ENCODE measurements around the gene ABI1.

GRCh38 chr10:26829810-26830515 is 30.8 kb downstream of the ABI1 start:
- TF ChIP-seq, protein P1, sequence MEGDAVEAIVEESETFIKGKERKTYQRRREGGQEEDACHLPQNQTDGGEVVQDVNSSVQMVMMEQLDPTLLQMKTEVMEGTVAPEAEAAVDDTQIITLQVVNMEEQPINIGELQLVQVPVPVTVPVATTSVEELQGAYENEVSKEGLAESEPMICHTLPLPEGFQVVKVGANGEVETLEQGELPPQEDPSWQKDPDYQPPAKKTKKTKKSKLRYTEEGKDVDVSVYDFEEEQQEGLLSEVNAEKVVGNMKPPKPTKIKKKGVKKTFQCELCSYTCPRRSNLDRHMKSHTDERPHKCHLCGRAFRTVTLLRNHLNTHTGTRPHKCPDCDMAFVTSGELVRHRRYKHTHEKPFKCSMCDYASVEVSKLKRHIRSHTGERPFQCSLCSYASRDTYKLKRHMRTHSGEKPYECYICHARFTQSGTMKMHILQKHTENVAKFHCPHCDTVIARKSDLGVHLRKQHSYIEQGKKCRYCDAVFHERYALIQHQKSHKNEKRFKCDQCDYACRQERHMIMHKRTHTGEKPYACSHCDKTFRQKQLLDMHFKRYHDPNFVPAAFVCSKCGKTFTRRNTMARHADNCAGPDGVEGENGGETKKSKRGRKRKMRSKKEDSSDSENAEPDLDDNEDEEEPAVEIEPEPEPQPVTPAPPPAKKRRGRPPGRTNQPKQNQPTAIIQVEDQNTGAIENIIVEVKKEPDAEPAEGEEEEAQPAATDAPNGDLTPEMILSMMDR (IDR thresholded peaks at IDR 0.05; ENCODE audit: extremely low read depth in 1 of 2, insufficient read depth in 1 of 2, low read depth in 1 of 2, low read length in 2 of 2), result no peak
- TF ChIP-seq MAX (IDR thresholded peaks at IDR 0.05; ENCODE audit: insufficient read depth, insufficient read length) (no peak), POLR2AphosphoS5 (IDR thresholded peaks at IDR 0.05; ENCODE audit: insufficient read depth, low read depth, low read length) (no peak), POLR2A (IDR thresholded peaks at IDR 0.05; ENCODE audit: low read depth, low read length) (no peak), EZH2 (IDR thresholded peaks at IDR 0.05; ENCODE audit: borderline replicate concordance, low read depth, low read length, severe bottlenecking) (no peak), JUN (IDR thresholded peaks at IDR 0.05; ENCODE audit: borderline replicate concordance, insufficient read depth, insufficient read length, low read depth) (no peak), MYC (IDR thresholded peaks at IDR 0.05; ENCODE audit: low read depth, low read length) (no peak), FOS (IDR thresholded peaks at IDR 0.05; ENCODE audit: borderline replicate concordance, insufficient read depth, low read length) (no peak), GATA2 (IDR thresholded peaks at IDR 0.05; ENCODE audit: insufficient read depth, insufficient read length, low read depth, low read length) (no peak)
